HG03135 (cell line): ENCODE results near the gene STARD4.
A peak's percentile ranks its signal among the peaks of the same experiment; 100 is the strongest.

Source experiments
- ATAC-seq: cut with Tn5 transposase; IDR thresholded peaks from one replicate; pipeline ENCODE4 v1.9.1; 2021; ENCODE audit warnings: mild to moderate bottlenecking, moderate library complexity; ENCODE audit not compliant: unreplicated experiment

STARD4 gene

GRCh38 chr5:111530298-111530740 is 18.0 kb upstream of the STARD4 start:
- ATAC-seq: peak; percentile 90

- ATAC-seq: no peak
These were observed 15.7 kb upstream of the STARD4 start for GRCh38 chr5:111528056-111528455.

GRCh38 chr5:111520908-111521307 is 8.6 kb upstream of the STARD4 start:
- ATAC-seq: no peak

GRCh38 chr5:111518777-111519176 is 6.4 kb upstream of the STARD4 start:
- no peak for ATAC-seq

GRCh38 chr5:111517853-111518501 is 5.6 kb upstream of the STARD4 start:
- no peak for ATAC-seq

GRCh38 chr5:111514087-111514486 is 1.8 kb upstream of the STARD4 start:
- ATAC-seq: no peak

GRCh38 chr5:111513131-111513520 is 791 bp upstream of the STARD4 start:
- no peak for ATAC-seq

- ATAC-seq: peak; percentile 20
These were observed 432 bp downstream of the STARD4 start for GRCh38 chr5:111511831-111512374.

- no peak for ATAC-seq
These were observed 1.0 kb downstream of the STARD4 start for GRCh38 chr5:111511174-111511830.

GRCh38 chr5:111509119-111509518 is 3.2 kb downstream of the STARD4 start:
- no peak for ATAC-seq

GRCh38 chr5:111507276-111507675 is 5.1 kb downstream of the STARD4 start:
- ATAC-seq: no peak

- no peak for ATAC-seq
These were observed 7.2 kb downstream of the STARD4 start for GRCh38 chr5:111505096-111505495.

GRCh38 chr5:111502956-111503355 is 9.4 kb downstream of the STARD4 start:
- no peak for ATAC-seq

GRCh38 chr5:111498346-111498745 is 14.0 kb downstream of the STARD4 start:
- no peak for ATAC-seq

GRCh38 chr5:111495159-111495558 is 17.2 kb downstream of the STARD4 start:
- no peak for ATAC-seq

- no peak for ATAC-seq
These were observed 17.9 kb downstream of the STARD4 start for GRCh38 chr5:111494355-111494999.

GRCh38 chr5:111493031-111493430 is 19.3 kb downstream of the STARD4 start:
- ATAC-seq: no peak

- ATAC-seq: no peak
These were observed 24.0 kb downstream of the STARD4 start for GRCh38 chr5:111488353-111488752.

- ATAC-seq: no peak
These were observed 25.4 kb downstream of the STARD4 start for GRCh38 chr5:111486926-111487325.

GRCh38 chr5:111486055-111486454 is 26.3 kb downstream of the STARD4 start:
- ATAC-seq: no peak

GRCh38 chr5:111480346-111480745 is 32.0 kb downstream of the STARD4 start:
- no peak for ATAC-seq

- no peak for ATAC-seq
These were observed 33.4 kb downstream of the STARD4 start for GRCh38 chr5:111478898-111479297.
